ENCODE data around the gene KIF23.
"Not testable (repeated sequence)": the region's sequence is repeated elsewhere in the genome, so short reads cannot be mapped to it uniquely, and the experiment has no call there.

Gene KIF23

DNA sequence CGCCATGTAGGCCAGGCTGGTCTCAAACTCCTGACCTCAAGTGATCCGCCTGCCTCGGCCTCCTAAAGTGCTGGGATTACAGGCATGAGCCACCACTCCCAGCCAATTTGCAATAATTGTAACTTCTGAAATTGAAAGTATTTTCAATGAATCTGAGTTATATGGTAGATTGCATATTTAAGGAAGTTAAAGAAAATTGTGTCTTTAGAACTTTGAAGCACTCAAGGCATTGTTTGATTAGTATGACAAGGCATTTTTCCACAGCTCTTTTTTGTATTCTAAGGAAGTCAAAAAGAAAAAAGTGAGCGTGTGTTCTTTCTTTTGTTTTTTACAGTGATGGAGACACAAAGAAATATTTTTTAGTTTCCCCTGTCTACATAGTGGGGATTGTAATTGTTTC, 22.8 kb downstream of the KIF23 start:
- no peak overlapping the region for H3K27ac ChIP-seq (ENCODE audit: poor library complexity, severe bottlenecking)
- peaks cover 100% of the 10 kb centered on the region for H3K36me3 ChIP-seq (ENCODE audit: low read depth)
- DNase-seq (ENCODE audit: low spot score) (no peak), ATAC-seq (ENCODE audit: low read depth) (no peak)
- no peaks in the 10 kb centered on the region for H3K27me3 ChIP-seq (ENCODE audit: insufficient read depth, poor library complexity, severe bottlenecking)
- TF ChIP-seq CTCF (IDR thresholded peaks at IDR 0.05; ENCODE audit: poor library complexity, severe bottlenecking), result no peak
- no peak overlapping the region for H3K4me3 ChIP-seq (ENCODE audit: severe bottlenecking)
- no peaks in the 10 kb centered on the region for H3K4me1 ChIP-seq (ENCODE audit: insufficient read depth, poor library complexity, severe bottlenecking)
- H3K9me3 ChIP-seq (ENCODE audit: severe bottlenecking), result no peaks in the 10 kb centered on the region

- no peaks in the 10 kb centered on the region for H3K4me1 ChIP-seq (ENCODE audit: insufficient read depth, poor library complexity, severe bottlenecking)
- no peak overlapping the region for H3K4me3 ChIP-seq (ENCODE audit: severe bottlenecking)
- H3K27ac ChIP-seq (ENCODE audit: poor library complexity, severe bottlenecking), result no peak overlapping the region
- no peak for TF ChIP-seq CTCF (IDR thresholded peaks at IDR 0.05; ENCODE audit: poor library complexity, severe bottlenecking)
- H3K36me3 ChIP-seq (ENCODE audit: low read depth), result peaks cover 98% of the 10 kb centered on the region
- H3K9me3 ChIP-seq (ENCODE audit: severe bottlenecking), result no peaks in the 10 kb centered on the region
- ATAC-seq (ENCODE audit: low read depth) (no peak), DNase-seq (ENCODE audit: low spot score) (no peak)
- H3K27me3 ChIP-seq (ENCODE audit: insufficient read depth, poor library complexity, severe bottlenecking), result no peaks in the 10 kb centered on the region
Observed at GRCh38 chr15:69439623-69440022, 25.5 kb downstream of the KIF23 start.

DNA sequence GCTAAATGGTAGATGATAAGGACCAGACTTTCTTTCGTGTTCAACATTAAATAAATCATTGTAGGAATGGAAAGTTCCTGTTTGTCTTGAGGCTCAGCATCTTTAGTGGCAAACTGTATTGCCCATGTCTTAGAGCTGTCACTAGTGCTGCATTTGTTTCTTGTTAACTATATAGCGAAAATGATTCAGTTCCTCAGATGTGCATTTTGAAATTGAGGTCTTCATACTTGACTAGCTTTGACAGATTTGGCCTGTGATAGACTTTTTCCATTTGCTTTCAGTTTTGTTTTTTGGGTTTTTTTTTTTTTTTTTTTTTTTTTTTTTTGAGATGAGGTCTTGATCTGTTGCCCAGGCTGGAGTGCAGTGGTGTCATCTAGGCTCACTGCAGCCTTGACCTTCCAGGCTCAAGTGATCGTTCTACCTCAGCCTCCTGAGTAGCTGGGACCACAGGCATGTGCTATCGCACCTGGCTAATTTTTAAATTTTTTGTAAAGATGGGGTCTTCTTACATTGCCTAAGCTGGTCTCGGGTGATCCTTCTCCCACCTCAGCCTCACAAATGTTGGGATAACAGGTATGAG, 29.0 kb downstream of the KIF23 start:
- Histone ChIP-seq H3K4me1 (ENCODE audit: insufficient read depth, poor library complexity, severe bottlenecking) (no peaks in the 10 kb centered on the region), H3K27me3 (ENCODE audit: insufficient read depth, poor library complexity, severe bottlenecking) (no peaks in the 10 kb centered on the region), H3K27ac (ENCODE audit: poor library complexity, severe bottlenecking) (no peak overlapping the region), H3K4me3 (ENCODE audit: severe bottlenecking) (no peak overlapping the region), H3K36me3 (ENCODE audit: low read depth) (peaks cover 98% of the 10 kb centered on the region), H3K9me3 (ENCODE audit: severe bottlenecking) (no peaks in the 10 kb centered on the region)
- no peak for TF ChIP-seq CTCF (IDR thresholded peaks at IDR 0.05; ENCODE audit: poor library complexity, severe bottlenecking)
- DNase-seq (ENCODE audit: low spot score) (no peak), ATAC-seq (ENCODE audit: low read depth) (no peak)

GRCh38 chr15:69444686-69445085, 30.5 kb downstream of the KIF23 start:
- no peak overlapping the region for H3K4me3 ChIP-seq (ENCODE audit: severe bottlenecking)
- DNase-seq (ENCODE audit: low spot score) (no peak), ATAC-seq (ENCODE audit: low read depth) (no peak)
- H3K27ac ChIP-seq (ENCODE audit: poor library complexity, severe bottlenecking), result no peak overlapping the region
- H3K4me1 ChIP-seq (ENCODE audit: insufficient read depth, poor library complexity, severe bottlenecking), result no peaks in the 10 kb centered on the region
- no peaks in the 10 kb centered on the region for H3K27me3 ChIP-seq (ENCODE audit: insufficient read depth, poor library complexity, severe bottlenecking)
- no peaks in the 10 kb centered on the region for H3K9me3 ChIP-seq (ENCODE audit: severe bottlenecking)
- TF ChIP-seq CTCF (IDR thresholded peaks at IDR 0.05; ENCODE audit: poor library complexity, severe bottlenecking), result no peak
- H3K36me3 ChIP-seq (ENCODE audit: low read depth), result peaks cover 91% of the 10 kb centered on the region

GRCh38 chr15:69446953-69447352, 32.8 kb downstream of the KIF23 start:
- Histone ChIP-seq H3K9me3 (ENCODE audit: severe bottlenecking) (no peaks in the 10 kb centered on the region), H3K27ac (ENCODE audit: poor library complexity, severe bottlenecking) (no peak overlapping the region), H3K4me1 (ENCODE audit: insufficient read depth, poor library complexity, severe bottlenecking) (peaks cover 7% of the 10 kb centered on the region), H3K27me3 (ENCODE audit: insufficient read depth, poor library complexity, severe bottlenecking) (no peaks in the 10 kb centered on the region), H3K36me3 (ENCODE audit: low read depth) (peaks cover 68% of the 10 kb centered on the region), H3K4me3 (ENCODE audit: severe bottlenecking) (no peak overlapping the region)
- DNase-seq (ENCODE audit: low spot score) (no peak), ATAC-seq (ENCODE audit: low read depth) (no peak)
- TF ChIP-seq CTCF (IDR thresholded peaks at IDR 0.05; ENCODE audit: poor library complexity, severe bottlenecking), result no peak

DNA sequence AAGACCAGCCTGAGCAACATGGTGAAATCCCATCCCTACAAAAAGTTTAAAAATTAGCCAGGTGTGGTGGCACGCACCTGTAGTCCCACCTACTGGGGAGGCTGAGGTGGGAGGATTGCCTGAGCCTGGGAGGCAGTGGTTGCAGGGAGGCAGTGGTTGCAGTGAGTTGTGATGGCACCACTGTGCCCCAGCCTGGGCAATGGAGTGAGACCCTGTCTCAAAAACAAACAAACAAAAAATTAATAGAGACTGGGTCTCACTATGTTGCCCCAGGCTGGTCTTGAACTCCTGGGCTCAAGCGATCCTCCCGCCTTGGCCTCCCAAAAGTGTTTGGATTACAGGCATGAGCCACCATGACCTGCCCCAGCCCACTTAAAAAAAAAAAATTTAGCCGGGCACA, 36.1 kb downstream of the KIF23 start:
- Histone ChIP-seq H3K36me3 (ENCODE audit: low read depth) (peaks cover 62% of the 10 kb centered on the region), H3K4me1 (ENCODE audit: insufficient read depth, poor library complexity, severe bottlenecking) (peaks cover 17% of the 10 kb centered on the region)
- DNase-seq (ENCODE audit: low spot score); H3K27me3 ChIP-seq (ENCODE audit: insufficient read depth, poor library complexity, severe bottlenecking); H3K4me3 ChIP-seq (ENCODE audit: severe bottlenecking); H3K27ac ChIP-seq (ENCODE audit: poor library complexity, severe bottlenecking); H3K9me3 ChIP-seq (ENCODE audit: severe bottlenecking); ATAC-seq (ENCODE audit: low read depth): not testable (repeated sequence)

Measured in RWPE2 (cell line).